ENCODE data around the gene BCOR.

Gene BCOR

DNA sequence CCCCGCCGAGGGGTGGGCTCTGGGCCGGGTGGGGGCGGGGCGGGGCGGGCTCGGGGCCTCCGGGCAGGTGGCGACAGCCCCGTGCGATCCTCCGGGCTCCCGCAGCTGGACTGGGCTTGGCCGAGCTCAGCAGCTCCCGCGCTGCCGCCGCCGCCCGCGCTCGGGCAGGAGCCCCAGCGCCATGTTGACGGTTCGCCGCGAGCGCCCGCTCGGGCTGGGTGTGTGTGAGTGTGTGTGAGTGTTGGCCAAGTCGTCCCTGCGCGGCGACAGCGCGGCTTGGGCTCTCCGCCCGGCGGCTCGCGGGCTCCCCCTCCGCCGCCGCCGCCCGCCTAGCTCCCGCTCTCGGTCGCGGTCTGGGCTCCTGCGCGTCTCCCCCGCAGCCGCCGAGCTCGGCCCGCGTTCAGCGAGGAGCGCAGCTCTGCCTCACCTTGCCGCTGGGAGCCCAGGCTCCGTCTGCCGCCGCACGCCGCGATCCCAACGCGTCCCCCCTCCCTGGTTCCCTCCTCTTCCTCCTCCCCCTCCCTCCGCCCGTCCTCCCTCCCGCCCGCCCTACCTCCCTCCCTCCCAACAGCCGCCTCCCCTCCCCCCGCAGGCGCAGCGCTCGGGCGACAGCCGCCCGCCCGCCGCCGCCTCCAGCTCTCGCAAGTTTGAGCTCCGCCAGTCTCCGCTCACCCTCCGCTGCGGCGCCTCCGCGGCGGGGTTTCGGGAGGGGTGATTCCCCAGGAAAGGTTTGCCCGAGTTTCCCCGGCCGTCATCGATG, at the start of gene BCOR:
TSS of gene BCOR (minus strand) at position 455 of the 760 bp plus-strand sequence. CDS start 20,029 bp downstream, outside the sequence.
- H3K4me3 ChIP-seq (ENCODE audit: low read depth, low read length) = peak within 1 kb of the TSS; percentile 65
- peak; percentile 48 for DNase-seq (ENCODE audit: low read depth)
- no peak for TF ChIP-seq CTCF (conservative IDR thresholded peaks at IDR 0.05; ENCODE audit: low read depth, low read length)

DNA sequence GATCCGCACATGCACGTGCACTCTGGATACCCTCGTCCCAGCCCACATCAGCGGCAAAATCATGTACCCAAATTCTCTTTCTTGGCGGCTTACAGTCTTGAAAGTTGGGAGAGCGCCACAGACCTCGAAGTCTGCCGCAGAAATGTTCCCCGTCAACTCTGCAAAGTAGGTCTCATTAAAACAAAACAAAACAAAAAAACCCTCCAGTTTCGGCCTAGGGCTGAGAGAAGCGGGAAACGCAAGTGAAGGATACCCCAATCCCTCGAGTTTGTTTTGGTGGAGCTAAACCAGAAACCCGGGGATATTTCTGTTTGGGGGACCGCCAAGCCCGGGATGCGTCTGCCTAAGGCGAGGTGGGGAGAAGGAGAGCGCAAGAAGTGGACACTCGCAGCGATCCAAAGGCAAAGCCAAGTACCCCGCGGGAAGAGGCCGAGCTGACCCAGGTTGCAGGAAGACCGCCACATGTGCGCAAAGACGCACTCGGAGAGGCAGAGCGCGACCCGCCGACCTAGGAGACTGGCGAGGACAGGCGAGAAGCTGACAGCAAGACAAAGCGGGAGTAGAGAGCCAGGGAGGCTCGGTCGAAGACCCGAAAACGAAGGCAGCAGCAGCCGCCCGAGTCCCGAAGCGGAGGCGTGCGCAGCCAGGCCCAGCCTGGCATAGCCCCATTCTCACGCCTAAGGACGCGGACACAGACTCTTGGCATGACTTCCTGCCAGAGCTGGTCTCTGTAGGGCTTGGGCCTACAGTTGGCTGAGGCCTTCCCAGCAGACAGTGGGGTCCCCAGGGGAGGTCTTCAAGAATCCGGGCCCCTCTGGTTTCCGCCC, 49.6 kb upstream of the BCOR start:
- TF ChIP-seq CTCF (conservative IDR thresholded peaks at IDR 0.05; ENCODE audit: low read depth, low read length) = no peak
- no peak for DNase-seq (ENCODE audit: low read depth)
- H3K4me3 ChIP-seq (ENCODE audit: low read depth, low read length) = no peak overlapping the region

DNA sequence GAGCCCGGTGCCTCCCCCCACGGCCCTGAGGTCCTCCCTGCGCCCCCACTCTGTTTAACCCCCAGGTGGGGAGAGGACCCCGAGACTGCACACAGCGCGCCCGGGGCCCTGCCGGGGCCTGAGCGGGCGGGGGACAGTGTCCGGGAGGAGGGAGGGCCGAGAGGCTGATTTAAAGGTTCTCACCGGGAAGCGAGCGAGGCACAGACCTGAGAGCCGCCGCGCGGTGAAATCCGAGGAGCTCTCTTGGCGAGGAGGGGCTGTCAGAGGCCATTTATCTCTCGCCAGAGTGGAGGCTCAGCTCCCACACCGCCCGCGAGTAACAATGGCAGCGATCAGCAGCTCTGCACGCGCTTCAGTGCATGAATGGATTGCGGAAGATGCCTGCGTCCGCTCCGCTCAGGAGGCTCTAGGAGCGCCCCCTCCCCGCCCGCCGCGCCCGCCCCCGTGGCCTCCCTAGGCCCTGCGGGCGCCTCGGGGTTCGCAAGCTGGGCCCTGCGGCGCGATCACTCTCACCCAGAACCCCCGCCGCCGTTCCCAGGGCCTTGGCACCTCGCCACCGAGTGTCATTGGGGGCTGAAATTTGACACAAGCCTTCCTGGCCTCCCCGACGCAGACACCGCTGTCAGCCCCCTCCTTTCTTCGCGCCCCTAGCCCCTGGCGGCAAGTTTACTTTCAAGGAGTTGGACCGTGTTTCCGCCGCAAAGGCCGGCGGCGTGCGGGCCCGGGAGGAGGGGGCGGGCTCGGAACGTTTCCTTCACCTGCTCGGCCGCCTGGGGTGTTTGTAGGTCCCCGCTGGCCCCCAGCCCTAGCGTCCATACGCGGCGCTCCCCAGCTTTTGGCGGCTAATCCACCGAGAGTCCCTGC, 48.7 kb upstream of the BCOR start:
- peak overlapping the region; percentile 54 for H3K4me3 ChIP-seq (ENCODE audit: low read depth, low read length)
- no peak for TF ChIP-seq CTCF (conservative IDR thresholded peaks at IDR 0.05; ENCODE audit: low read depth, low read length)
- DNase-seq (ENCODE audit: low read depth) = peak; percentile 49

- no peak for TF ChIP-seq CTCF (conservative IDR thresholded peaks at IDR 0.05; ENCODE audit: low read depth, low read length)
These were observed 48.1 kb upstream of the BCOR start for GRCh38 chrX:40145923-40146261.

GRCh38 chrX:40145001-40145922, 47.5 kb upstream of the BCOR start:
- DNase-seq (ENCODE audit: low read depth) = no peak
- TF ChIP-seq CTCF (conservative IDR thresholded peaks at IDR 0.05; ENCODE audit: low read depth, low read length) = no peak
- H3K4me3 ChIP-seq (ENCODE audit: low read depth, low read length) = peak overlapping the region; percentile 54

More at GRCh38 chrX:40145923-40146261, 48.1 kb upstream of the BCOR start:
- no peak for DNase-seq (ENCODE audit: low read depth)
- peak overlapping the region; percentile 54 for H3K4me3 ChIP-seq (ENCODE audit: low read depth, low read length)

GRCh38 chrX:40144576-40144975, 46.8 kb upstream of the BCOR start:
- no peak overlapping the region for H3K4me3 ChIP-seq (ENCODE audit: low read depth, low read length)
- TF ChIP-seq CTCF (conservative IDR thresholded peaks at IDR 0.05; ENCODE audit: low read depth, low read length) = no peak
- DNase-seq (ENCODE audit: low read depth) = no peak

Data from choroid plexus epithelial cell (primary cell).